CD4-positive, alpha-beta T cell (primary cell): ENCODE measurements around the gene CPAMD8. TPM values are rescaled to one million over a fixed set of nuclear protein-coding genes. Genes with fewer than 3 reads are reported as not detected.

Experiments used
- ATAC-seq: fragments of 200-7000 bp; cut with Tn5 transposase; one replicate; pipeline ENCODE4 v1.10.0; 2022; ENCODE audit warnings: mild to moderate bottlenecking; ENCODE audit not compliant: poor library complexity
- CTCF ChIA-PET: fragments of 350-600 bp; sonication (Branson Sonifier 250); formaldehyde crosslinking; loops from one replicate; lab custom pipeline; 2021; ENCODE audit warnings: antibody characterized with exemption, inconsistent platforms; lab: Charles Lee
- POLR2A ChIA-PET: fragments of 350-600 bp; sonication (Branson Sonifier 250); formaldehyde crosslinking; loops from one replicate; lab custom pipeline; 2021; ENCODE audit warnings: antibody characterized with exemption, inconsistent platforms; lab: Charles Lee
- DNase-seq, 14 experiments: peaks; one replicate each; pipeline ENCODE4 v3.0.0-alpha.2; 2013 to 2020; ENCODE audit warnings: mixed read lengths in 2 of 14
- H3K27ac ChIP-seq, 2 donors: one replicate each; pipeline versions ENCODE4 v1.5.1 to v1.7.0; 2013; ENCODE audit warnings: low read length in 2 of 2, low read depth in 1 of 2, mild to moderate bottlenecking in 1 of 2
- H3K27me3 ChIP-seq, 2 experiments: 1 replicate in 1 of 2; 2 replicates in 1 of 2; pipeline versions ENCODE4 v1.6.1 to v1.7.0; 2013; ENCODE audit warnings: low read length in 2 of 2, control low read depth in 1 of 2, mild to moderate bottlenecking in 1 of 2, moderate library complexity in 1 of 2; ENCODE audit not compliant: insufficient read depth in 2 of 2, control insufficient read depth in 1 of 2
- H3K36me3 ChIP-seq: one replicate; pipeline ENCODE4 v1.6.1; 2013; ENCODE audit warnings: low read length, control low read depth; ENCODE audit not compliant: insufficient read depth
- H3K4me1 ChIP-seq: one replicate; pipeline ENCODE4 v1.6.1; 2013; ENCODE audit warnings: low read length, control low read depth; ENCODE audit not compliant: insufficient read depth
- H3K4me3 ChIP-seq: one replicate; pipeline ENCODE4 v1.5.1; 2013; ENCODE audit warnings: mild to moderate bottlenecking, low read length, moderate library complexity
- H3K9me3 ChIP-seq, 2 experiments: 1 replicate in 1 of 2; 2 replicates in 1 of 2; pipeline versions ENCODE4 v1.6.1 to v1.7.0; 2013; ENCODE audit warnings: low read length in 2 of 2, mild to moderate bottlenecking in 2 of 2, control low read depth in 1 of 2, moderate library complexity in 1 of 2; ENCODE audit not compliant: control insufficient read depth in 1 of 2, insufficient read depth in 1 of 2
- H3K27ac Mint-ChIP-seq: one replicate; pipeline ENCODE4 v1.8.0; 2020; ENCODE audit warnings: mixed read lengths
- H3K27me3 Mint-ChIP-seq: one replicate; pipeline ENCODE4 v1.8.0; 2021; ENCODE audit warnings: mixed read lengths
- H3K36me3 Mint-ChIP-seq: one replicate; pipeline ENCODE4 v1.8.0; 2021; ENCODE audit warnings: low read depth, mixed read lengths
- H3K4me1 Mint-ChIP-seq: one replicate; pipeline ENCODE4 v1.8.0; 2021; ENCODE audit warnings: low read depth, mixed read lengths
- H3K4me3 Mint-ChIP-seq: one replicate; pipeline ENCODE4 v1.8.0; 2020; ENCODE audit warnings: mild to moderate bottlenecking, mixed read lengths
- H3K9me3 Mint-ChIP-seq: one replicate; pipeline ENCODE4 v1.8.0; 2020; ENCODE audit warnings: mixed read lengths
- CTCF ChIP-seq: fragments of 200-600 bp; IDR thresholded peaks from one replicate; pipeline ENCODE4 v1.8.0; 2022; ENCODE audit warnings: antibody characterized with exemption, mild to moderate bottlenecking
- intact Hi-C, 2 experiments: fragments of 100-400 bp; cut with DNase I in 1 of 2; cut with micrococcal nuclease in 1 of 2; formaldehyde crosslinking; loops; one replicate each; pipeline versions ENCODE4 v1.15.1 to v1.9.0; 2023 to 2025; cut with DNase I, micrococcal nuclease
- total RNA-seq, 174 experiments: library from RNA in 2 of 174; stranded (reverse) in 2 of 174; gene quantifications; one replicate each; pipeline ENCODE4 v1.2.3 and lab custom pipeline; 2021 to 2026

The CPAMD8 gene
- total RNA-seq, 2 experiments from 2014 or later = 0.05 to 0.34 TPM

GRCh38 chr19:16886305-16886880 lies 140.2 kb downstream of the CPAMD8 start:
- H3K27ac ChIP-seq = no peak overlapping the region
- no peaks in the 10 kb centered on the region for H3K36me3 ChIP-seq
- intact Hi-C loops = no loop called here
- H3K4me3 ChIP-seq = no peak overlapping the region
- H3K36me3 Mint-ChIP-seq = peaks cover 14% of the 10 kb centered on the region
- peaks cover 2 to 6% of the 10 kb centered on the region in 2 experiments for H3K27me3 ChIP-seq
- H3K27ac Mint-ChIP-seq = no peak overlapping the region
- H3K9me3 ChIP-seq = peaks cover 22 to 41% of the 10 kb centered on the region in 2 experiments
- no peak for DNase-seq
- TF ChIP-seq CTCF = no peak
- peaks cover 11% of the 10 kb centered on the region for H3K27me3 Mint-ChIP-seq
- CTCF ChIA-PET = no interaction called here
- ATAC-seq = no peak
- no peak overlapping the region for H3K4me3 Mint-ChIP-seq
- H3K4me1 ChIP-seq = peaks cover 9% of the 10 kb centered on the region
- no peaks in the 10 kb centered on the region for H3K4me1 Mint-ChIP-seq
- peaks cover 10% of the 10 kb centered on the region for H3K9me3 Mint-ChIP-seq
- POLR2A ChIA-PET = no interaction called here

GRCh38 chr19:16885166-16885565 lies 141.4 kb downstream of the CPAMD8 start:
- peaks cover 1% of the 10 kb centered on the region for H3K36me3 ChIP-seq
- peaks cover 9% of the 10 kb centered on the region for H3K4me1 ChIP-seq
- DNase-seq (no peak), ATAC-seq (no peak)
- no peak overlapping the region for H3K27ac ChIP-seq
- peaks cover 27 to 53% of the 10 kb centered on the region in 2 experiments for H3K9me3 ChIP-seq
- Mint-ChIP-seq H3K4me1 (no peaks in the 10 kb centered on the region), H3K27me3 (peaks cover 4% of the 10 kb centered on the region), H3K9me3 (peaks cover 10% of the 10 kb centered on the region), H3K27ac (no peak overlapping the region), H3K4me3 (no peak overlapping the region), H3K36me3 (peaks cover 21% of the 10 kb centered on the region)
- POLR2A ChIA-PET = interaction anchor here (0.7 kb wide), 1 partner anchor 1685 kb away, joined by 5 read pairs; the partner anchor contains the start of gene NOTCH3
- CTCF ChIA-PET = no interaction called here
- no peak overlapping the region for H3K4me3 ChIP-seq
- no peak for TF ChIP-seq CTCF
- H3K27me3 ChIP-seq = peaks cover 2 to 6% of the 10 kb centered on the region in 2 experiments
- intact Hi-C loops = no loop called here

GRCh38 chr19:16883522-16883921 lies 143.1 kb downstream of the CPAMD8 start:
- H3K36me3 Mint-ChIP-seq = peaks cover 37% of the 10 kb centered on the region
- Histone ChIP-seq H3K27ac (no peak overlapping the region), H3K9me3 (peaks cover 27 to 59% of the 10 kb centered on the region in 2 experiments), H3K27me3 (peaks cover 2 to 6% of the 10 kb centered on the region in 2 experiments), H3K4me3 (no peak overlapping the region), H3K36me3 (peaks cover 18% of the 10 kb centered on the region), H3K4me1 (peaks cover 2% of the 10 kb centered on the region)
- H3K4me1 Mint-ChIP-seq = no peaks in the 10 kb centered on the region
- H3K27me3 Mint-ChIP-seq = peaks cover 4% of the 10 kb centered on the region
- POLR2A ChIA-PET = no interaction called here
- CTCF ChIA-PET = no interaction called here
- TF ChIP-seq CTCF = no peak
- DNase-seq = no peak
- intact Hi-C loops = no loop called here
- no peak overlapping the region for H3K4me3 Mint-ChIP-seq
- ATAC-seq = no peak
- H3K27ac Mint-ChIP-seq = no peak overlapping the region
- peaks cover 10% of the 10 kb centered on the region for H3K9me3 Mint-ChIP-seq
